RWPE2 (cell line): ENCODE results near the gene KIF26A.

Experiments
- ATAC-seq: fragments of 200-7000 bp; cut with Tn5 transposase; 3 replicates; pipeline ENCODE4 v1.9.1; 2021; ENCODE audit warnings: low read depth
- DNase-seq: peaks from one replicate; pipeline ENCODE4 v3.0.0-alpha.2; 2020; ENCODE audit warnings: low spot score
- H3K27ac ChIP-seq: fragments of 450-650 bp; 2 replicates; pipeline ENCODE4 v1.5.1; 2017; ENCODE audit warnings: mild to moderate bottlenecking; ENCODE audit not compliant: poor library complexity, severe bottlenecking
- H3K27me3 ChIP-seq: fragments of 250-450 bp; sonication (Bioruptor Pico); 2 replicates; pipeline ENCODE4 v1.5.1; 2021; ENCODE audit warnings: mild to moderate bottlenecking, moderate library complexity; ENCODE audit not compliant: insufficient read depth, poor library complexity, severe bottlenecking
- H3K36me3 ChIP-seq: fragments of 250-450 bp; sonication (Bioruptor Pico); 2 replicates; pipeline ENCODE4 v1.5.1; 2020; ENCODE audit warnings: low read depth, mild to moderate bottlenecking, moderate library complexity
- H3K4me1 ChIP-seq: fragments of 250-450 bp; sonication (Bioruptor Pico); 2 replicates; pipeline ENCODE4 v1.5.1; 2021; ENCODE audit warnings: mild to moderate bottlenecking, moderate library complexity; ENCODE audit not compliant: insufficient read depth, poor library complexity, severe bottlenecking
- H3K4me3 ChIP-seq: fragments of 250-450 bp; sonication (Bioruptor Pico); 2 replicates; pipeline ENCODE4 v1.5.1; 2021; ENCODE audit warnings: mild to moderate bottlenecking, moderate library complexity; ENCODE audit not compliant: severe bottlenecking
- H3K9me3 ChIP-seq: fragments of 250-450 bp; sonication (Bioruptor Pico); 2 replicates; pipeline ENCODE4 v1.5.1; 2021; ENCODE audit warnings: mild to moderate bottlenecking, moderate library complexity; ENCODE audit not compliant: severe bottlenecking
- TF ChIP-seq, protein P1 (sequence below): fragments of 450-650 bp; IDR thresholded peaks from one replicate; pipeline ENCODE4 v1.5.1; 2017; ENCODE audit warnings: mild to moderate bottlenecking, moderate library complexity; ENCODE audit not compliant: poor library complexity, severe bottlenecking

KIF26A gene

DNA sequence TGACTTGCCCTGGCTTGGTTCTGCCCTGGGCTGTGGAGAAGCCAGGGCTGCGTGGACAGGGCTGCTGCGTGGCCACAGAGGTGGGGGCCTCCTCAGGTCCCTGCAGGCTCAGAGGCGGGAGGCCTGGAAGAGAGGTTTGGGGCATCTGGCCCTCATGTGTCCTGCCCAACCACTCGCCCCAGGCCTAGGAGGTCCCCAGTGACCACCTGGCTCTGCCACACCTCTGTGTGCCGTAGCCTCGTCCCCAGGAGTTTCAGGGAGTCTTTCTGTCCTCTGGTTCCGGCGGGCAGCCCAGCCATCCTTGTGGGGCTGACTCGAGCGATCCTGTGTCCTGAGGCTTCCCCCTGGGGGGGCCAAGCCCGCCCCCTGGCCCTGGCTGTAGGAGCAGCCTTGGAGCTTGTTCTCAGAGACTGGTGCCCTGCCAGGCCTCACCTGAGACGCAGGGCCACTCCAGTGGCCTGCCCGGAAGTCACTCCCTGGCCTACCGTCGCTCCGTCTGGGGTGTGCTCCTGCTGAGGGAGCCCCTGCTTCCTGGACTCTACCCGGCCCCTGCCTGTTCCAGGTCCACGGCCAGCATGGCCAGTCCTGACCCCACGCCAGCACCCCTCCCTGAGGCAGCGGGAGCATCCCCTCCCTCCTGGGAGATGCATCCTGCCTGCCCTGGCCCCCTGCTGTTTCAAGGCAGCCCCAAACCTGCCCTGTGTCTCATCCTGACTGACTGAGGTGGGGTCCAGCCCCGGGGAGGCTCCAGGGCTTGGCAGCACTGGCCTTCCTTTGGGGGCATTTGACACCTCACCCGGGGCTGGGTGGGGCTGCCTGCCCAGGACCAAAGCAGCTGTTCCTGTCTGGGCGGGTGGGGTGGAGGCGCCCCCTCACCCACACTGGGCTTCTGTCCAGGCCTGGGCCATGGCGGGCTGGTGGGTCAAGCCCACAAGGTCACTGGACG is 39.0 kb upstream of the KIF26A start:
- DNase-seq (peak; percentile 75), ATAC-seq (no peak)
- no peak overlapping the region for H3K27ac ChIP-seq
- TF ChIP-seq, protein P1, sequence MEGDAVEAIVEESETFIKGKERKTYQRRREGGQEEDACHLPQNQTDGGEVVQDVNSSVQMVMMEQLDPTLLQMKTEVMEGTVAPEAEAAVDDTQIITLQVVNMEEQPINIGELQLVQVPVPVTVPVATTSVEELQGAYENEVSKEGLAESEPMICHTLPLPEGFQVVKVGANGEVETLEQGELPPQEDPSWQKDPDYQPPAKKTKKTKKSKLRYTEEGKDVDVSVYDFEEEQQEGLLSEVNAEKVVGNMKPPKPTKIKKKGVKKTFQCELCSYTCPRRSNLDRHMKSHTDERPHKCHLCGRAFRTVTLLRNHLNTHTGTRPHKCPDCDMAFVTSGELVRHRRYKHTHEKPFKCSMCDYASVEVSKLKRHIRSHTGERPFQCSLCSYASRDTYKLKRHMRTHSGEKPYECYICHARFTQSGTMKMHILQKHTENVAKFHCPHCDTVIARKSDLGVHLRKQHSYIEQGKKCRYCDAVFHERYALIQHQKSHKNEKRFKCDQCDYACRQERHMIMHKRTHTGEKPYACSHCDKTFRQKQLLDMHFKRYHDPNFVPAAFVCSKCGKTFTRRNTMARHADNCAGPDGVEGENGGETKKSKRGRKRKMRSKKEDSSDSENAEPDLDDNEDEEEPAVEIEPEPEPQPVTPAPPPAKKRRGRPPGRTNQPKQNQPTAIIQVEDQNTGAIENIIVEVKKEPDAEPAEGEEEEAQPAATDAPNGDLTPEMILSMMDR, result no peak
- no peaks in the 10 kb centered on the region for H3K27me3 ChIP-seq
- no peaks in the 10 kb centered on the region for H3K36me3 ChIP-seq
- H3K9me3 ChIP-seq, result no peaks in the 10 kb centered on the region
- no peak overlapping the region for H3K4me3 ChIP-seq
- peaks cover 12% of the 10 kb centered on the region for H3K4me1 ChIP-seq

DNA sequence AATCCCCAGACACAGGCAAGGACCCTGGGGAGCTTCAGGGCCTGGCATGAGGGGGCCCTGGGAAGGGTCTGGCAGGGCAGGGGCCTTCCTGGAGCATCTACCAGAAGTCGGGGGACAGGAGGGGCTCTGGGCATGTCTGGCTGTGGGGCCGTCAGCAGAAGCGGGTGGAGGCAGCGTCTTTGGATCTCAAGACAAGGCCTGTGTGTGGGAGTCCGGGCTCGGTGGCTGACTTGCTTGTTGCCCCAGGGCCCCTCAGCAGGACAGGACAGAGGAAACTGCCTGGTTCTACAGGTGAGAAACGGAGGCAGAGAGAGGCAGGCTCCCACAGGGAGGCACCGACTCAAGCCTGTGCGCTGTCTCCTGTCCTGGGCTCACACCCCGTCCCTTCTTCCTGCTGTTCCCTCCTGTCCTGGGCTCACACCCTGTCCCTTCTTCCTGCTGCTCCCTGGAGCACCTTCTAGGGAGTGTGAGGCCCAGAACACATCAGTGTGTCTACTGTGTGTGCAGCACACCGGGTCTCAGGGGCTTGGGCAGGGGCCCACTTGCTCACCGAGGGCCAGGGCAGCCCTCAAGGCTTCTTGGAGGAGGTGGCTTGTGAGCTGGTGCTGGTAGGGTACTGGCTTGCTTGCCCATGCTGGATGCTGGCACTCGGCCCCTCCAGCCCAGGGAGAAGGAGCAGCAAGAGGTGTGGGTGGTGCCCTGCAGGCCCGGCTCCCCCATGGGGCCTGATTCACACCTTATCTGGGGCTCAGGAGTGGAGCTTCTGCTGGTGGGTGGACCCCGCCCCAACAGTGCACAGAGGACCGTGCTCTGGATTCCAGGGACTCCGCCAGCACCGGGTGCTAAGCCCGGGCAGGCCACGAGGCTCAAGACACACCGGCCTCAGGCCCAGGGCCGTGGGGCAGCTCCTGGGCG is 38.0 kb upstream of the KIF26A start:
- Histone ChIP-seq H3K4me1 (peaks cover 12% of the 10 kb centered on the region), H3K4me3 (no peak overlapping the region), H3K27ac (no peak overlapping the region), H3K27me3 (no peaks in the 10 kb centered on the region), H3K36me3 (no peaks in the 10 kb centered on the region), H3K9me3 (no peaks in the 10 kb centered on the region)
- TF ChIP-seq, protein P1, result no peak
- ATAC-seq, result peak; percentile 20; the same call in 2 of the 3 replicates
- peak; percentile 69 for DNase-seq

DNA sequence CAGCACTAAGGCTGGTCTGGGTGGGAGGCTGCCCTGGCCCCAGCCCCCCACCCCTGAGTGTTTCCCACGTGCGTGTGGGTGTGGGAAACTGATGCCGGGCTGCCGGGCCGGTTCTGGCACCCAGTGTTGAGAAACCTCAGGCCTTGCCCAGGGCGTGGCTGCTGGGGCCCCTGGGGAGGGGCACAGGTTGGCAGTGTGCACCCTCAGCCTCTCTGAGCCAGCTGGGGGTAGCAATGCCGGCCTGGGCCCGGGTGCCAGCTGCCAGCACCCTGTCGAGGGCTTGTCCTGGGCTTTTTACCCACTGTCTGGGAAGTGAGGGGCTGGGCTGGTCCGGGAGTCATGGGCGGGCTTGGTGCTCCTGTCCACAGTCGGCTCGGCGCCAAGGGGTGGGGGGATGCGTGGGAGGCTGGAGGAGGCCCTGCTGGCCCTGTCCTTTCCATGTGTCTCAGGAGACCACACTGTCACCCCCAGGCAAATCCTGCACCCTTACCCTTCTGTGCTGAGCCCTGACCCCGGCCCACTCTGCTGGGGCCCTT is 37.2 kb upstream of the KIF26A start:
- Histone ChIP-seq H3K27me3 (no peaks in the 10 kb centered on the region), H3K9me3 (no peaks in the 10 kb centered on the region), H3K4me3 (no peak overlapping the region), H3K36me3 (no peaks in the 10 kb centered on the region), H3K27ac (no peak overlapping the region), H3K4me1 (peaks cover 12% of the 10 kb centered on the region)
- TF ChIP-seq, protein P1, result no peak
- ATAC-seq (peak; percentile 26; the same call in 2 of the 3 replicates), DNase-seq (peak; percentile 70)

DNA sequence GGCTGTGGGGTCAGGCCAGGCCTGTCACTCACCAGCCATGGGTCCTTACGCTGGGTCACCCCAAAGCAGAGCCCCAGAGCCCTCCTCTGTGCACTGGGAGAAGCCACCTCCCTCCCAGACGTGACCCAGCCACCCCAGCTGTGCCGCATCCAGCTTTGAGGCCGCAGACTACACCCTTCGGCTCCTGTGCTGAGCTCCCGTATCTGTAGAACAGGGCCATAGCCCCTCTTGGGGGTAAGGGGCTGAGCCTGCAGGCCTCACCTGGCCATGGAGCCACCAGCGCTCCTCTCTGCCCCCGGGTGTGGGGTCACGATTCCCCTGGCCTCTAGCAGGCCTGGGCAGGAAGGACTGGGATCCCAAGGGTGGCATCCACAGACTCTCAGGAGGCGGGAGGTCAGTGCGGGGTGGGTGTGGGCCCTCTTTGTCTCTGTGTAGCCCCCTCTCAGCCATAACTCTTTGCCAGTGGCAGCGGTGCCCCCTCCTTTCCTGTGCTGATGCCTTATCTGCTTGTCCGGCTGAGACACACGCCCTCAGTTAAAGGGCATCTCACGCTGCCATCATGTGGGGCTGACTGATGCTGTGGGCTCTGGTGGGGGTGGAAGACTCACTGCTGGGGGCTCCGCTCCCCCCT is 36.6 kb upstream of the KIF26A start:
- Histone ChIP-seq H3K27me3 (no peaks in the 10 kb centered on the region), H3K4me1 (peaks cover 12% of the 10 kb centered on the region), H3K36me3 (no peaks in the 10 kb centered on the region), H3K9me3 (no peaks in the 10 kb centered on the region), H3K4me3 (no peak overlapping the region), H3K27ac (no peak overlapping the region)
- ATAC-seq (no peak), DNase-seq (peak; percentile 59)
- TF ChIP-seq, protein P1, result no peak
